HCT116 (cell line): ENCODE results near the gene PITRM1. TPM values are rescaled to one million over a fixed set of nuclear protein-coding genes. Genes with fewer than 3 reads are reported as not detected.

Experiments
- ATAC-seq: fragments of 200-7000 bp; cut with Tn5 transposase; 2 replicates; pipeline ENCODE4 v1.9.1; 2020; ENCODE audit warnings: mild to moderate bottlenecking, moderate library complexity
- BruUV-seq: library from RNA; stranded (reverse); fragments of 400-500 nt; replicated peaks from 2 replicates; lab custom pipeline; 2021; lab: Mats Ljungman, UMichigan
- CTCF ChIA-PET: fragments of 300-600 bp; sonication (Branson Sonifier 250); formaldehyde crosslinking; loops from one replicate; lab custom pipeline; 2021; ENCODE audit warnings: antibody characterized with exemption; lab: Charles Lee
- POLR2A ChIA-PET: fragments of 300-600, 350-600 bp; sonication (Branson Sonifier 250); formaldehyde crosslinking; loops from one replicate; lab custom pipeline; 2021; ENCODE audit warnings: antibody characterized with exemption; lab: Charles Lee
- RAD21 ChIA-PET, 2 experiments: fragments of 300-600 bp; sonication (Branson Sonifier 250); formaldehyde crosslinking; loops; one replicate each; lab custom pipeline; 2023; ENCODE audit warnings: low total read pairs in 2 of 2; ENCODE audit not compliant: uncharacterized antibody in 2 of 2, unreplicated experiment in 2 of 2, low non-redundant PET in 1 of 2; lab: Charles Lee
- DNase-seq: peaks from one replicate; pipeline ENCODE4 v3.0.0-alpha.2; 2010; ENCODE audit warnings: low read depth, low spot score
- H2AFZ ChIP-seq: fragments of 200-600 bp; shearing (Covaris generic), sonication (generic); 2 replicates; pipeline ENCODE4 v1.6.1; 2017; ENCODE audit warnings: low read depth, mixed run types, mixed read lengths, antibody characterized with exemption, low read length; ENCODE audit not compliant: poor library complexity, severe bottlenecking
- H3K27ac ChIP-seq: 2 replicates; pipeline ENCODE4 v1.5.1; 2012; ENCODE audit warnings: low read depth, low read length
- H3K27me3 ChIP-seq: fragments of 200-600 bp; sonication (generic); 2 replicates; pipeline ENCODE4 v1.6.1; 2016; ENCODE audit warnings: mixed run types, low read length, mixed read lengths; ENCODE audit not compliant: insufficient read depth
- H3K36me3 ChIP-seq, 2 experiments: fragments of 200-500 bp in 1 of 2; fragments of 200-600 bp in 1 of 2; sonication (Bioruptor generic) in 1 of 2; sonication (generic) in 1 of 2; 2 replicates each; pipeline versions ENCODE4 v1.5.1 to v1.6.1; 2014 to 2016; ENCODE audit warnings: low read length in 2 of 2, inconsistent platforms in 1 of 2, mixed read lengths in 1 of 2, mixed run types in 1 of 2; ENCODE audit not compliant: insufficient read depth in 2 of 2, control insufficient read depth in 1 of 2
- H3K4me1 ChIP-seq, 2 experiments: fragments of 200-600 bp in 1 of 2; sonication (generic) in 1 of 2; 2 replicates each; pipeline versions ENCODE4 v1.5.1 to v1.6.1; 2012 to 2017; ENCODE audit warnings: low read length in 2 of 2, inconsistent platforms in 1 of 2, mild to moderate bottlenecking in 1 of 2, mixed read lengths in 1 of 2, mixed run types in 1 of 2, moderate library complexity in 1 of 2; ENCODE audit not compliant: insufficient read depth in 2 of 2, control insufficient read depth in 1 of 2
- H3K4me2 ChIP-seq: fragments of 200-600 bp; sonication (generic); 2 replicates; pipeline ENCODE4 v1.6.1; 2017; ENCODE audit warnings: mixed run types, low read length, mixed read lengths
- H3K4me3 ChIP-seq, 2 experiments: fragments of 200-600 bp in 1 of 2; sonication (generic) in 1 of 2; replicated peaks in 1 of 2; 2 replicates each; pipeline ENCODE4 v1.5.1; 2011 to 2016; ENCODE audit warnings: low read length in 2 of 2, control low read depth in 1 of 2, low read depth in 1 of 2, mild to moderate bottlenecking in 1 of 2, mixed read lengths in 1 of 2, mixed run types in 1 of 2
- H3K79me2 ChIP-seq: fragments of 200-600 bp; sonication (generic); 2 replicates; pipeline ENCODE4 v1.6.1; 2017; ENCODE audit warnings: mild to moderate bottlenecking, mixed run types, low read length, moderate library complexity, mixed read lengths; ENCODE audit not compliant: insufficient read depth
- H3K9ac ChIP-seq: fragments of 200-600 bp; sonication (generic); 2 replicates; pipeline ENCODE4 v1.6.1; 2016; ENCODE audit warnings: low read length, mixed read lengths
- H3K9me2 ChIP-seq: fragments of 200-600 bp; sonication (generic), shearing (Covaris generic); 2 replicates; pipeline ENCODE4 v1.6.1; 2017; ENCODE audit warnings: mixed run types, mild to moderate bottlenecking, moderate library complexity; ENCODE audit not compliant: insufficient read depth
- H3K9me3 ChIP-seq, 2 experiments: fragments of 200-500 bp in 1 of 2; fragments of 200-600 bp in 1 of 2; sonication (Bioruptor generic) in 1 of 2; sonication (generic) in 1 of 2; 2 replicates each; pipeline ENCODE4 v1.6.1; 2014 to 2017; ENCODE audit warnings: low read length in 2 of 2, mixed read lengths in 2 of 2, inconsistent platforms in 1 of 2, low read depth in 1 of 2, mild to moderate bottlenecking in 1 of 2, mixed run types in 1 of 2, moderate library complexity in 1 of 2; ENCODE audit not compliant: control insufficient read depth in 1 of 2, insufficient read depth in 1 of 2
- H4K20me1 ChIP-seq: fragments of 200-600 bp; sonication (generic), shearing (Covaris generic); 2 replicates; pipeline ENCODE4 v1.6.1; 2017; ENCODE audit warnings: mixed run types, mild to moderate bottlenecking, moderate library complexity; ENCODE audit not compliant: insufficient read depth
- ELF1 ChIP-seq: IDR thresholded peaks from 2 replicates; pipeline ENCODE4 v1.6.1; 2012; ENCODE audit warnings: low read depth, borderline replicate concordance
- EZH2phosphoT487 ChIP-seq: fragments of 200-600 bp; IDR thresholded peaks from 2 replicates; pipeline ENCODE4 v1.6.1; 2018; ENCODE audit warnings: antibody characterized with exemption, borderline replicate concordance
- FOSL1 ChIP-seq: IDR thresholded peaks from 2 replicates; pipeline ENCODE4 v1.6.1; 2012; ENCODE audit warnings: low read depth
- JUND ChIP-seq: IDR thresholded peaks from 2 replicates; pipeline ENCODE4 v1.6.1; 2012
- POLR2A ChIP-seq: IDR thresholded peaks from 2 replicates; pipeline ENCODE4 v1.7.0; 2011; ENCODE audit warnings: borderline replicate concordance; ENCODE audit not compliant: insufficient read depth, insufficient read length; ENCODE audit errors: extremely low read depth
- RAD21 ChIP-seq: IDR thresholded peaks from 2 replicates; pipeline ENCODE4 v1.6.1; 2012; ENCODE audit warnings: low read depth, mild to moderate bottlenecking
- intact Hi-C: fragments of 100-400 bp; cut with micrococcal nuclease; formaldehyde crosslinking; loops from 2 replicates; pipeline ENCODE4 v1.10.0; 2022
- total RNA-seq: library from RNA; stranded (reverse); gene quantifications from one replicate; pipeline ENCODE4 v1.2.1, GENCODE V29; 2021; ENCODE audit not compliant: unreplicated experiment
- TF ChIP-seq, protein P1 (sequence below): IDR thresholded peaks from 2 replicates; pipeline ENCODE4 v1.6.1; 2012
- TF ChIP-seq, protein P2 (sequence below): IDR thresholded peaks from 2 replicates; pipeline ENCODE4 v1.6.1; 2012

PITRM1 gene
- total RNA-seq, 1 experiment from 2014 or later = 59.5 TPM

DNA sequence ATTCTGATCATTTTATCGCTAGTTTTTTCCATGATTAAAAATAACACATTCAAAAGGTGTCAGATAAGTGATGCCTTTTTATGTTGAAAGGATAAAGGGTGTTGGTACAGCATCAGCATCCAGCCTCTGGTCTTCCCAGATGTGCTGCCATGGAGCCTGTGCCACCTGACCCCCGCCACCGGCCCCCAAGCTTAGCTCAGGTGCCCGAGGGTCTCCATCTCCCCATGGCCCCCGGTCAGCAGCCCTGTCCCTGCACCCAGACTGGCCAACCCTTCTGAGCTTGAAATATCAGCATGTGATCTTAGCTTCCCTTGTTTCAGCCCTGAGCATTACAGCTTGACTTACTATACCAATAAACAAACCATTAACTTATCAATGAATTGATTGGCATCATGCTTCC is 80.7 kb downstream of the PITRM1 start:
- peak overlapping the region; percentile 70 for H3K4me2 ChIP-seq
- intact Hi-C loops = loop anchor here (1.0 to 10.0 kb wide), 3 partner anchors 21 to 673 kb away; partner anchors contain the start of gene PITRM1
- ChIA-PET RAD21 (interaction anchor here (1.2 kb wide), 2 partner anchors 11 to 21 kb away, joined by 3 read pairs; no protein-coding TSS in a partner anchor), CTCF (interaction anchor here (1.6 kb wide), 1 partner anchor 11 kb away, joined by 5 read pairs; no protein-coding TSS in a partner anchor), POLR2A (interaction anchor here (1.2 to 1.4 kb wide), 2 partner anchors 18 to 22 kb away, joined by 3 read pairs; no protein-coding TSS in a partner anchor)
- H3K4me3 ChIP-seq = peak overlapping the region in 1 of 2 experiments; percentile 37; a peak in 1 of 4 replicates
- H3K27ac ChIP-seq = peak overlapping the region; percentile 93
- peaks cover 86% of the 10 kb centered on the region for H3K79me2 ChIP-seq
- H3K27me3 ChIP-seq = no peaks in the 10 kb centered on the region
- peaks cover 72 to 96% of the 10 kb centered on the region in 2 experiments for H3K4me1 ChIP-seq
- peak overlapping the region; percentile 56 for H3K9ac ChIP-seq
- no peaks in the 10 kb centered on the region for H3K9me2 ChIP-seq
- no TSS peak for BruUV-seq
- H3K9me3 ChIP-seq = no peaks in the 10 kb centered on the region
- peaks cover 0 to 4% of the 10 kb centered on the region in 2 experiments; a peak in 1 of 4 replicates for H3K36me3 ChIP-seq
- H2AFZ ChIP-seq = no peak overlapping the region
- TF ChIP-seq, protein P1, sequence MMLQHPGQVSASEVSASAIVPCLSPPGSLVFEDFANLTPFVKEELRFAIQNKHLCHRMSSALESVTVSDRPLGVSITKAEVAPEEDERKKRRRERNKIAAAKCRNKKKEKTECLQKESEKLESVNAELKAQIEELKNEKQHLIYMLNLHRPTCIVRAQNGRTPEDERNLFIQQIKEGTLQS = no peak
- TF ChIP-seq JUND = no peak
- TF ChIP-seq FOSL1 = no peak
- no peak for TF ChIP-seq POLR2A
- TF ChIP-seq RAD21 = no peak
- TF ChIP-seq EZH2phosphoT487 = no peak
- TF ChIP-seq ELF1 = no peak
- TF ChIP-seq, protein P2, sequence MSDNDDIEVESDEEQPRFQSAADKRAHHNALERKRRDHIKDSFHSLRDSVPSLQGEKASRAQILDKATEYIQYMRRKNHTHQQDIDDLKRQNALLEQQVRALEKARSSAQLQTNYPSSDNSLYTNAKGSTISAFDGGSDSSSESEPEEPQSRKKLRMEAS = no peak
- ATAC-seq (no peak), DNase-seq (no peak)
- peaks cover 4% of the 10 kb centered on the region; the same call in 1 of the 2 replicates for H4K20me1 ChIP-seq
